Neural cell (in vitro differentiated cells): ENCODE measurements around the gene IFTAP. TPM values are rescaled to one million over a fixed set of nuclear protein-coding genes. Genes with fewer than 3 reads are reported as not detected.

Experiments used
- H2AFZ ChIP-seq: fragments of 200-600, 300-800 bp; sonication (generic), shearing (Covaris generic); 2 replicates; pipeline ENCODE4 v1.6.0; 2014; ENCODE audit warnings: low read depth, mild to moderate bottlenecking, antibody characterized with exemption, low read length, moderate library complexity
- H3F3A ChIP-seq: fragments of 200-600 bp; shearing (Covaris generic); 2 replicates; pipeline ENCODE4 v1.6.1; 2016; ENCODE audit warnings: mild to moderate bottlenecking, moderate library complexity, mixed read lengths, antibody characterized with exemption, low read length; ENCODE audit not compliant: insufficient read depth, poor library complexity, severe bottlenecking
- H3K27ac ChIP-seq: fragments of 200-600, 300-800 bp; sonication (generic), shearing (Covaris generic); 2 replicates; pipeline ENCODE4 v1.5.1; 2014; ENCODE audit warnings: mild to moderate bottlenecking, low read length, moderate library complexity
- H3K27me3 ChIP-seq: fragments of 300-800, 200-600 bp; sonication (generic), shearing (Covaris generic); 2 replicates; pipeline ENCODE4 v1.6.0; 2014; ENCODE audit warnings: mild to moderate bottlenecking, low read depth, low read length, moderate library complexity; ENCODE audit not compliant: insufficient read depth
- H3K36me3 ChIP-seq: fragments of 300-800, 200-600 bp; sonication (generic), shearing (Covaris generic); 2 replicates; pipeline ENCODE4 v1.5.1; 2014; ENCODE audit warnings: mild to moderate bottlenecking, antibody characterized with exemption, low read length, moderate library complexity; ENCODE audit not compliant: insufficient read depth
- H3K4me2 ChIP-seq: fragments of 300-800, 200-600 bp; sonication (generic), shearing (Covaris generic); 2 replicates; pipeline ENCODE4 v1.6.0; 2014; ENCODE audit warnings: mild to moderate bottlenecking, low read length
- H3K4me3 ChIP-seq: fragments of 300-800, 200-600 bp; sonication (generic), shearing (Covaris generic); 2 replicates; pipeline ENCODE4 v1.5.1; 2014; ENCODE audit warnings: mild to moderate bottlenecking, low read length, moderate library complexity
- H3K79me2 ChIP-seq: fragments of 200-600 bp; shearing (Covaris generic); replicated peaks from 2 replicates; pipeline ENCODE4 v1.6.0; 2014; ENCODE audit warnings: mild to moderate bottlenecking, low read length, moderate library complexity; ENCODE audit not compliant: insufficient read depth
- H3K9ac ChIP-seq: fragments of 300-800, 200-600 bp; sonication (generic), shearing (Covaris generic); 2 replicates; pipeline ENCODE4 v1.6.1; 2016; ENCODE audit warnings: mild to moderate bottlenecking, low read length, mixed read lengths
- H3K9me2 ChIP-seq: fragments of 200-600 bp; shearing (Covaris generic); 2 replicates; pipeline ENCODE4 v1.6.1; 2016; ENCODE audit warnings: mild to moderate bottlenecking, low read length, mixed read lengths; ENCODE audit not compliant: insufficient read depth
- H3K9me3 ChIP-seq: fragments of 200-600, 300-800 bp; sonication (generic), shearing (Covaris generic); 2 replicates; pipeline ENCODE4 v1.6.1; 2016; ENCODE audit warnings: mild to moderate bottlenecking, mixed run types, low read length, moderate library complexity, mixed read lengths
- H4K20me1 ChIP-seq: fragments of 200-600 bp; shearing (Covaris generic); 2 replicates; pipeline ENCODE4 v1.6.1; 2016; ENCODE audit warnings: mild to moderate bottlenecking, mixed run types; ENCODE audit not compliant: insufficient read depth
- EP300 ChIP-seq: fragments of 450-650 bp; conservative IDR thresholded peaks from 2 replicates; pipeline ENCODE4 v1.6.1; 2014; ENCODE audit warnings: antibody characterized with exemption, mild to moderate bottlenecking, moderate library complexity; ENCODE audit not compliant: poor library complexity, severe bottlenecking
- EZH2 ChIP-seq: fragments of 200-600, 300-800 bp; shearing (Covaris generic), sonication (generic); IDR thresholded peaks from 2 replicates; pipeline ENCODE4 v1.6.1; 2014; ENCODE audit warnings: antibody characterized with exemption, low read length, borderline replicate concordance, mild to moderate bottlenecking; ENCODE audit not compliant: insufficient read depth, poor library complexity, severe bottlenecking
- MXI1 ChIP-seq: fragments of 450-650 bp; conservative IDR thresholded peaks from 2 replicates; pipeline ENCODE4 v1.6.1; 2014; ENCODE audit warnings: antibody characterized with exemption, mild to moderate bottlenecking; ENCODE audit not compliant: poor library complexity, severe bottlenecking
- POLR2AphosphoS5 ChIP-seq: IDR thresholded peaks from 2 replicates; pipeline ENCODE4 v1.6.1; 2012
- RAD21 ChIP-seq: fragments of 450-650 bp; conservative IDR thresholded peaks from 2 replicates; pipeline ENCODE4 v1.6.1; 2014; ENCODE audit warnings: antibody characterized with exemption, mild to moderate bottlenecking, moderate library complexity
- SMC3 ChIP-seq: fragments of 450-650 bp; conservative IDR thresholded peaks from 2 replicates; pipeline ENCODE4 v1.6.1; 2014; ENCODE audit warnings: antibody characterized with exemption, mild to moderate bottlenecking, moderate library complexity; ENCODE audit not compliant: poor library complexity
- TAF1 ChIP-seq: IDR thresholded peaks from 2 replicates; pipeline ENCODE4 v1.6.1; 2012; ENCODE audit warnings: low read depth
- polyA plus RNA-seq: library from polyadenylated mRNA; depleted of rRNA; stranded (reverse); fragments of >200 nt; gene quantifications from 2 replicates; pipeline ENCODE4 v1.2.3, GENCODE V29; 2014
- TF ChIP-seq, protein P1 (sequence below): fragments of 450-650 bp; IDR thresholded peaks from 2 replicates; pipeline ENCODE4 v1.5.1; 2014; ENCODE audit warnings: antibody characterized with exemption, mild to moderate bottlenecking, moderate library complexity; ENCODE audit not compliant: poor library complexity, severe bottlenecking
- TF ChIP-seq, protein P2 (sequence below): IDR thresholded peaks from 2 replicates; pipeline ENCODE4 v1.6.1; 2012; ENCODE audit warnings: borderline replicate concordance

The IFTAP gene
- polyA plus RNA-seq, 1 donor from 2014 or later = 71.9 TPM

DNA sequence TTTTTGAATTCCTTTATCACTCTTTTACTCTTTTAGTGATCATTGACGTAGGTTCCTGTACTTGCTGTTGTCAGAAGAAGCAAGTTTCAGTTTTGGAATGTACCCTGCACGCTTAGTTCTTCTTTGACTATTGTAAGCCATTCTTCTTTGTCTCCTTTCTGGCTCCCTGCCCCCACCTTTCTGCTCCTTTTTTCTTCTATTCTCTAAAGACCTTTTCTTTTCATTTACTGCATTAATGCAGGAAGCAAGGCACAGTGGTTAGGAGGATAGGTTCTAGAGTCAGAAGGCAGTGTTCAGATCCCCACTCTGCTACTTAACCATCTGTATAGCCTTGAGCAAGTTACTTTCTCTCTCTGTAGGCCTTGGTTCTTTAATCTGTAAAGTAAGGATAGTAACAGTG lies 37.5 kb downstream of the IFTAP start:
- no peak overlapping the region for H2AFZ ChIP-seq
- H4K20me1 ChIP-seq = no peaks in the 10 kb centered on the region
- H3K79me2 ChIP-seq = no peaks in the 10 kb centered on the region
- TF ChIP-seq TAF1 (no peak), EZH2 (no peak), SMC3 (no peak), POLR2AphosphoS5 (no peak), MXI1 (no peak)
- TF ChIP-seq, protein P1, sequence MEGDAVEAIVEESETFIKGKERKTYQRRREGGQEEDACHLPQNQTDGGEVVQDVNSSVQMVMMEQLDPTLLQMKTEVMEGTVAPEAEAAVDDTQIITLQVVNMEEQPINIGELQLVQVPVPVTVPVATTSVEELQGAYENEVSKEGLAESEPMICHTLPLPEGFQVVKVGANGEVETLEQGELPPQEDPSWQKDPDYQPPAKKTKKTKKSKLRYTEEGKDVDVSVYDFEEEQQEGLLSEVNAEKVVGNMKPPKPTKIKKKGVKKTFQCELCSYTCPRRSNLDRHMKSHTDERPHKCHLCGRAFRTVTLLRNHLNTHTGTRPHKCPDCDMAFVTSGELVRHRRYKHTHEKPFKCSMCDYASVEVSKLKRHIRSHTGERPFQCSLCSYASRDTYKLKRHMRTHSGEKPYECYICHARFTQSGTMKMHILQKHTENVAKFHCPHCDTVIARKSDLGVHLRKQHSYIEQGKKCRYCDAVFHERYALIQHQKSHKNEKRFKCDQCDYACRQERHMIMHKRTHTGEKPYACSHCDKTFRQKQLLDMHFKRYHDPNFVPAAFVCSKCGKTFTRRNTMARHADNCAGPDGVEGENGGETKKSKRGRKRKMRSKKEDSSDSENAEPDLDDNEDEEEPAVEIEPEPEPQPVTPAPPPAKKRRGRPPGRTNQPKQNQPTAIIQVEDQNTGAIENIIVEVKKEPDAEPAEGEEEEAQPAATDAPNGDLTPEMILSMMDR = no peak
- no peak overlapping the region for H3K4me3 ChIP-seq
- H3K27me3 ChIP-seq = no peaks in the 10 kb centered on the region
- H3K9me2 ChIP-seq = no peaks in the 10 kb centered on the region
- no peak overlapping the region for H3K4me2 ChIP-seq
- H3K9ac ChIP-seq = no peak overlapping the region
- H3K36me3 ChIP-seq = no peaks in the 10 kb centered on the region
- H3K27ac ChIP-seq = no peak overlapping the region
- no peaks in the 10 kb centered on the region for H3F3A ChIP-seq
- no peaks in the 10 kb centered on the region for H3K9me3 ChIP-seq

DNA sequence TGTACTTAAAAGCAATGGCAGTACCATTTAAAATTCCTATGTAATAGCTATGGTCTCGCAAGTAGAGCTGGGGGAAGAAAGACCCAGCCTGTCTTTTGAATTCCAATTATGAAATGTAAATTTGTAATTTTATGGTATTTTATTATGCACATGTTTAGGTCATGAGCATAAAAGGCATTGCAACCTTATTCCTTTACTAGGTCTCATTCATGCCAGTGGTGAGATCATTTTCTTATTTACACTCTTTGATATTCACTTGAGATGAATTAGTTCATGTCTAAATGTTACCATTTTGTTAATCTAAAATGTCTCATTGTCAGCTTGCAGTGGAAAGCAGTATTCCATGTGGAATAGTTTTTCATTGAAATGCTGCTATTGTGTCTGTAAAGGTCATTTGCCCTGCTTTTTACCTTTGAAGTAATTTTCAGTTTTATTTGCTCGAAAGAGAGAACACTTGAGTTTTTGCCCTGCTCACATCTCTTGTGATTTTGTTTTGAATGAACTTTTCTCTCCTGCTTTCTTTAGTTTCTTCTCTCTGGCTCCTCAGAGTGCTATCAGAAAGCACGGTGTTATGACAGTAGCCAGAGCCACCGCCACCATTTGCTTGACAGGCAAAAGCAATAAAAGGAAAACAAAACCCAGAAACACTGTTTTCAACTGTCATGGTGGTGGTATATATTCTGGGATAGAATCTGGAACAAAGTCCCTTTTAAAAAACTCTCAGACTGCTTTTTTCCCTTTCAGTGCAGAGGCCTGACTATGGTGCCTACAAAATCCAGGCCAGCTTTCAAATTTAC lies 41.0 kb downstream of the IFTAP start:
- Histone ChIP-seq H3K36me3 (no peaks in the 10 kb centered on the region), H3K9me3 (no peaks in the 10 kb centered on the region)
- TF ChIP-seq, protein P2, sequence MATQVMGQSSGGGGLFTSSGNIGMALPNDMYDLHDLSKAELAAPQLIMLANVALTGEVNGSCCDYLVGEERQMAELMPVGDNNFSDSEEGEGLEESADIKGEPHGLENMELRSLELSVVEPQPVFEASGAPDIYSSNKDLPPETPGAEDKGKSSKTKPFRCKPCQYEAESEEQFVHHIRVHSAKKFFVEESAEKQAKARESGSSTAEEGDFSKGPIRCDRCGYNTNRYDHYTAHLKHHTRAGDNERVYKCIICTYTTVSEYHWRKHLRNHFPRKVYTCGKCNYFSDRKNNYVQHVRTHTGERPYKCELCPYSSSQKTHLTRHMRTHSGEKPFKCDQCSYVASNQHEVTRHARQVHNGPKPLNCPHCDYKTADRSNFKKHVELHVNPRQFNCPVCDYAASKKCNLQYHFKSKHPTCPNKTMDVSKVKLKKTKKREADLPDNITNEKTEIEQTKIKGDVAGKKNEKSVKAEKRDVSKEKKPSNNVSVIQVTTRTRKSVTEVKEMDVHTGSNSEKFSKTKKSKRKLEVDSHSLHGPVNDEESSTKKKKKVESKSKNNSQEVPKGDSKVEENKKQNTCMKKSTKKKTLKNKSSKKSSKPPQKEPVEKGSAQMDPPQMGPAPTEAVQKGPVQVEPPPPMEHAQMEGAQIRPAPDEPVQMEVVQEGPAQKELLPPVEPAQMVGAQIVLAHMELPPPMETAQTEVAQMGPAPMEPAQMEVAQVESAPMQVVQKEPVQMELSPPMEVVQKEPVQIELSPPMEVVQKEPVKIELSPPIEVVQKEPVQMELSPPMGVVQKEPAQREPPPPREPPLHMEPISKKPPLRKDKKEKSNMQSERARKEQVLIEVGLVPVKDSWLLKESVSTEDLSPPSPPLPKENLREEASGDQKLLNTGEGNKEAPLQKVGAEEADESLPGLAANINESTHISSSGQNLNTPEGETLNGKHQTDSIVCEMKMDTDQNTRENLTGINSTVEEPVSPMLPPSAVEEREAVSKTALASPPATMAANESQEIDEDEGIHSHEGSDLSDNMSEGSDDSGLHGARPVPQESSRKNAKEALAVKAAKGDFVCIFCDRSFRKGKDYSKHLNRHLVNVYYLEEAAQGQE = no peak
- TF ChIP-seq TAF1 (no peak), RAD21 (no peak), EZH2 (no peak), MXI1 (no peak), POLR2AphosphoS5 (no peak), EP300 (no peak), SMC3 (no peak)
- TF ChIP-seq, protein P1 = no peak

More for the DNA sequence above, 41.0 kb downstream of the IFTAP start:
- no peak overlapping the region for H3K4me2 ChIP-seq
- H3K27ac ChIP-seq = no peak overlapping the region
- no peaks in the 10 kb centered on the region for H4K20me1 ChIP-seq
- no peak overlapping the region for H2AFZ ChIP-seq
- no peak overlapping the region for H3K4me3 ChIP-seq
- no peaks in the 10 kb centered on the region for H3K79me2 ChIP-seq
- no peaks in the 10 kb centered on the region for H3K9me2 ChIP-seq
- no peak overlapping the region for H3K9ac ChIP-seq
- H3F3A ChIP-seq = no peaks in the 10 kb centered on the region
- H3K27me3 ChIP-seq = no peaks in the 10 kb centered on the region
